ENCODE data around the gene PTK6.

Gene PTK6

DNA sequence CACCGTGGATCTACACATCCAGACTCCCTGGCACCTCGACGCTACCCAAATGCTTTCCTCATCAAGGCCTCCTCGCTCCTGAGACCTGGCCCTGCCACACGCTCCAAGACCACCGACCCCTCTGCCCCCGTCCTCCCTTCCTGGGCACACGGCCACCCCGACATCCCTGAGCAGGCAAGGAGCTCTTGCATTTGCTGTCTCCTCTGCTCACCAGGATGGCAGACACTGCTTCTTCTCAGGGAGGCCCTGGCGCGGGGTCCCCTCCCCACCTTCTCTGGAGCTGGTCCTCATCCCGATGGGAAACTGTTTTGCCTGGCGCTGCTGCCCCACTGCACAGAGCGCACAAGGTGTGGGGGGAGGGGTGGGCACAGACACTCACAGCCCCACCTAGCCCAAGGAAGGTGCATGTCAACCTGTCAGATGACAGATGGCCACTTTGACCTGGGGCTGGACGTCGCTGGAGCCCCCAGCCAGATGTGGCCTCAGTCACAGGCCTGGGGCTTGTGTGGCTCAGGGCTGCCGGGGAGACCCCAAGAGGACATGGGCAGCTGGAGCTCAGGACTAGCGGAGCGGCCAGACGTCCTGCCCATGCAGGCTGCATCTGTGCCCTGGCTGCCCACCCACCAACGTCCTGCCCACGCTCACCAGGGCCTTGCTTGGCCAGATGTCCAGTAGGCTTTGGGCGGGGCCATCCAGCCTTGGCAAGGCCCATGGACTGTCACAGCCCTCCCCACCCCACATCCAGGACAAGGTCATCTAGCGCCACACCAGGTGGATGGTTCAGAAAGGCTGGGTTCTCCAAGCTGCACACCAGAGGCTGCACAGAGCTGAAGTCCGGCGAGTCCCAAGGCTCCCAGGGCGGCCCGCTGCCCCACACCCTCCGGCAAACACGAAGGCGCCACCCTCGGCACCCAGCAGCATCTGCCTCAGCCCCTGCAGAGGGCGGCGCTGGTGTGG, 58.6 kb downstream of the PTK6 start:
- peaks cover 58 to 92% (median 78%) of the 10 kb centered on the region in 11 experiments for H3K27me3 ChIP-seq
- peaks cover 22 to 56% (median 41%) of the 10 kb centered on the region in 10 experiments for H3K4me1 ChIP-seq

More for the DNA sequence above, 58.6 kb downstream of the PTK6 start:
- no peaks in the 10 kb centered on the region for H3K9me3 ChIP-seq (replicated peaks in 1 of 11)
- no peaks in the 10 kb centered on the region for H3K36me3 ChIP-seq
- H3K4me3 ChIP-seq = no peak overlapping the region
- no peak overlapping the region for H3K27ac ChIP-seq
- H3K4me2 ChIP-seq = no peak overlapping the region
- peaks cover 0 to 77% (median 35%) of the 10 kb centered on the region in 11 experiments; a peak in 17 of 22 replicates for H4K20me1 ChIP-seq
- H3K9ac ChIP-seq = no peak overlapping the region
- no peak for TF ChIP-seq Cebpa-rat (IDR thresholded peaks at IDR 0.05)

All from BLaER1 treated with 17β-estradiol and CSF1 and Interleukin-3, amounts not matched to agents 10 nM and 100 nM (cell line).